CD8-positive, alpha-beta memory T cell (primary cell): ENCODE data around the gene CEND1. TPM values are rescaled to one million over a fixed set of nuclear protein-coding genes. Genes with fewer than 3 reads are reported as not detected.

Experiments
- CTCF ChIA-PET: fragments of 350-600 bp; sonication (Branson Sonifier 250); formaldehyde crosslinking; loops from one replicate; lab custom pipeline; 2021; ENCODE audit warnings: antibody characterized with exemption; lab: Charles Lee
- POLR2A ChIA-PET: fragments of 350-600 bp; sonication (Branson Sonifier 250); formaldehyde crosslinking; loops from one replicate; lab custom pipeline; 2021; ENCODE audit warnings: antibody characterized with exemption; lab: Charles Lee
- DNase-seq, 5 donors: peaks; one replicate each; pipeline versions ENCODE4 v3.0.0 to v3.0.0-alpha.2; 2020 to 2022; ENCODE audit warnings: mixed read lengths in 1 of 5
- H3K27ac ChIP-seq: one replicate; pipeline ENCODE4 v1.7.0; 2013; ENCODE audit warnings: low read depth, mild to moderate bottlenecking, low read length, moderate library complexity
- H3K27me3 ChIP-seq: 2 replicates; pipeline ENCODE4 v1.7.0; 2013; ENCODE audit warnings: low read length, mild to moderate bottlenecking; ENCODE audit not compliant: insufficient read depth, poor library complexity, severe bottlenecking
- H3K36me3 ChIP-seq: 2 replicates; pipeline ENCODE4 v1.7.0; 2013; ENCODE audit warnings: mild to moderate bottlenecking, low read length, moderate library complexity; ENCODE audit not compliant: insufficient read depth
- H3K4me1 ChIP-seq: 2 replicates; pipeline ENCODE4 v1.7.0; 2013; ENCODE audit warnings: mild to moderate bottlenecking, low read length, moderate library complexity; ENCODE audit not compliant: insufficient read depth
- H3K4me3 ChIP-seq: 2 replicates; pipeline ENCODE4 v1.7.0; 2013; ENCODE audit warnings: mild to moderate bottlenecking, low read length
- H3K9me3 ChIP-seq: 2 replicates; pipeline ENCODE4 v1.7.0; 2013; ENCODE audit warnings: mild to moderate bottlenecking, low read length
- H3K27ac Mint-ChIP-seq, 8 donors: one replicate each; pipeline ENCODE4 v1.8.0; 2020 to 2021; ENCODE audit warnings: mixed read lengths in 8 of 8, mild to moderate bottlenecking in 6 of 8, inconsistent platforms in 3 of 8, moderate library complexity in 3 of 8
- H3K27me3 Mint-ChIP-seq, 2 donors: one replicate each; pipeline ENCODE4 v1.8.0; 2020 to 2021; ENCODE audit warnings: mixed read lengths in 2 of 2, mild to moderate bottlenecking in 1 of 2, moderate library complexity in 1 of 2
- H3K36me3 Mint-ChIP-seq, 3 donors: one replicate each; pipeline ENCODE4 v1.8.0; 2020 to 2021; ENCODE audit warnings: mixed read lengths in 3 of 3, inconsistent platforms in 1 of 3, mild to moderate bottlenecking in 1 of 3
- H3K4me1 Mint-ChIP-seq, 3 donors: one replicate each; pipeline ENCODE4 v1.8.0; 2020 to 2021; ENCODE audit warnings: mixed read lengths in 3 of 3, inconsistent platforms in 1 of 3, mild to moderate bottlenecking in 1 of 3
- H3K4me3 Mint-ChIP-seq, 7 donors: one replicate each; pipeline ENCODE4 v1.8.0; 2020 to 2021; ENCODE audit warnings: mixed read lengths in 7 of 7, mild to moderate bottlenecking in 6 of 7, moderate library complexity in 4 of 7, inconsistent platforms in 2 of 7
- H3K9me3 Mint-ChIP-seq, 5 donors: one replicate each; pipeline ENCODE4 v1.8.0; 2020 to 2022; ENCODE audit warnings: mixed read lengths in 5 of 5, mild to moderate bottlenecking in 3 of 5, moderate library complexity in 2 of 5, inconsistent platforms in 1 of 5
- polyA plus RNA-seq: library from polyadenylated mRNA; unstranded; fragments of 300-500 nt; fragmentation: Illumina TruSeq; gene quantifications from one replicate; pipeline ENCODE4 v1.2.3, GENCODE V29; 2021
- total RNA-seq, 2 experiments: library from RNA; stranded (reverse); gene quantifications; one replicate each; pipeline ENCODE4 v1.2.3, GENCODE V29; 2021

The CEND1 gene
- total and polyA plus RNA-seq, 3 experiments from 2014 or later = 0.13 to 2.6 (median 2.1) TPM

- peak overlapping the region in 4 of 8 donors; percentile 38 to 84 (median 56) for H3K27ac Mint-ChIP-seq
- no peaks in the 10 kb centered on the region for H3K36me3 ChIP-seq
- DNase-seq = no peak
- peaks cover 1% of the 10 kb centered on the region for H3K27me3 ChIP-seq
- no peaks in the 10 kb centered on the region for H3K9me3 ChIP-seq
- H3K4me3 Mint-ChIP-seq = peak overlapping the region in 6 of 7 donors; percentile 60 to 77 (median 74)
- peaks cover 28% of the 10 kb centered on the region for H3K4me1 ChIP-seq
- H3K36me3 Mint-ChIP-seq = peaks cover 0 to 23% (median 0%) of the 10 kb centered on the region in 3 donors
- H3K4me1 Mint-ChIP-seq = peaks cover 0 to 48% (median 7%) of the 10 kb centered on the region in 3 donors
- ChIA-PET CTCF (interaction anchor here (1.0 to 1.1 kb wide), 2 partner anchors 8 to 24 kb away, joined by 3 read pairs; partner anchors contain the start of gene TSPAN4), POLR2A (interaction anchor here (0.7 to 1.3 kb wide), 2 partner anchors 8 to 17 kb away, joined by 3 to 6 read pairs; partner anchors contain the start of genes POLR2L and TSPAN4)
- no peaks in the 10 kb centered on the region for H3K9me3 Mint-ChIP-seq
- H3K27me3 Mint-ChIP-seq = peaks cover 0 to under 1% of the 10 kb centered on the region in 2 donors
- H3K27ac ChIP-seq = no peak overlapping the region
- no peak overlapping the region for H3K4me3 ChIP-seq
Measured at GRCh38 chr11:834371-835316, 44.8 kb upstream of the CEND1 start.

- POLR2A ChIA-PET = interaction anchor here (0.7 to 1.3 kb wide), 2 partner anchors 9 to 17 kb away, joined by 3 to 6 read pairs; partner anchors contain the start of genes POLR2L and TSPAN4
- H3K27me3 Mint-ChIP-seq = peaks cover 0 to 9% of the 10 kb centered on the region in 2 donors
Measured at GRCh38 chr11:833849-834311, 44.0 kb upstream of the CEND1 start.

GRCh38 chr11:833114-833791 is 43.4 kb upstream of the CEND1 start:
- Mint-ChIP-seq H3K36me3 (peaks cover 0 to 10% (median 0%) of the 10 kb centered on the region in 3 donors), H3K27ac (no peak overlapping the region), H3K4me1 (peaks cover 0 to 59% (median 10%) of the 10 kb centered on the region in 3 donors), H3K27me3 (peaks cover 3 to 11% of the 10 kb centered on the region in 2 donors), H3K9me3 (no peaks in the 10 kb centered on the region), H3K4me3 (peak overlapping the region; percentile 41 to 87 (median 72))
- ChIA-PET POLR2A (interaction anchor here (0.7 to 1.3 kb wide), 3 partner anchors 9 to 24 kb away, joined by 3 to 6 read pairs (median 5); partner anchors contain the start of genes POLR2L, RPLP2 and TSPAN4), CTCF (interaction anchor here (1.1 kb wide), 1 partner anchor 9 kb away, joined by 6 read pairs; the partner anchor contains the start of genes POLR2L and TSPAN4)
- no peaks in the 10 kb centered on the region for H3K36me3 ChIP-seq
- DNase-seq = peak in 1 of 5 donors; percentile 51
- peak overlapping the region; percentile 34 for H3K4me3 ChIP-seq
- H3K27me3 ChIP-seq = peaks cover 11% of the 10 kb centered on the region
- peaks cover 35% of the 10 kb centered on the region for H3K4me1 ChIP-seq
- H3K9me3 ChIP-seq = no peaks in the 10 kb centered on the region
- H3K27ac ChIP-seq = peak overlapping the region; percentile 59

More at GRCh38 chr11:833849-834311, 44.0 kb upstream of the CEND1 start:
- H3K4me3 ChIP-seq = no peak overlapping the region
- Mint-ChIP-seq H3K4me1 (peaks cover 0 to 56% (median 10%) of the 10 kb centered on the region in 3 donors), H3K36me3 (peaks cover 0 to 15% (median 0%) of the 10 kb centered on the region in 3 donors), H3K4me3 (peak overlapping the region; percentile 41 to 87 (median 72)), H3K27ac (peak overlapping the region in 5 of 8 donors; percentile 38 to 84 (median 47)), H3K9me3 (no peaks in the 10 kb centered on the region)
- peak overlapping the region; percentile 59 for H3K27ac ChIP-seq
- no peaks in the 10 kb centered on the region for H3K9me3 ChIP-seq
- no peak for DNase-seq
- CTCF ChIA-PET = interaction anchor here (1.0 kb wide), 1 partner anchor 9 kb away, joined by 3 read pairs; the partner anchor contains the start of gene TSPAN4
- no peaks in the 10 kb centered on the region for H3K36me3 ChIP-seq
- H3K27me3 ChIP-seq = peaks cover 8% of the 10 kb centered on the region
- peaks cover 35% of the 10 kb centered on the region for H3K4me1 ChIP-seq

- peak within 1 kb of the TSS in 3 of 8 donors; percentile 52 to 84 (median 66) for H3K27ac Mint-ChIP-seq
- Histone ChIP-seq H3K4me1 (peaks cover 40% of the 10 kb centered on the region), H3K4me3 (peak within 1 kb of the TSS; percentile 34), H3K36me3 (no peaks in the 10 kb centered on the region), H3K27me3 (peaks cover 18% of the 10 kb centered on the region), H3K27ac (peak within 1 kb of the TSS; percentile 59), H3K9me3 (no peaks in the 10 kb centered on the region)
- H3K4me3 Mint-ChIP-seq = peak within 1 kb of the TSS; percentile 63 to 87 (median 72)
- H3K4me1 Mint-ChIP-seq = peaks cover 0 to 61% (median 12%) of the 10 kb centered on the region in 3 donors
- CTCF ChIA-PET = interaction anchor here (0.7 to 1.3 kb wide), 3 partner anchors 10 to 16 kb away, joined by 3 to 6 read pairs (median 4); partner anchors contain the start of genes POLR2L and TSPAN4
- no peaks in the 10 kb centered on the region for H3K9me3 Mint-ChIP-seq
- POLR2A ChIA-PET = interaction anchor here (0.5 to 3.3 kb wide), 5 partner anchors 10 to 137 kb away, joined by 3 to 16 read pairs (median 5); partner anchors contain the start of genes PNPLA2, RPLP2 and TMEM80
- peak in 3 of 5 donors; percentile 44 to 63 (median 44) for DNase-seq
- peaks cover 0 to 5% (median 0%) of the 10 kb centered on the region in 3 donors for H3K36me3 Mint-ChIP-seq
- peaks cover 3 to 17% of the 10 kb centered on the region in 2 donors for H3K27me3 Mint-ChIP-seq
Measured at GRCh38 chr11:832529-833113, 42.7 kb upstream of the CEND1 start, which contains the start of gene CD151. Gene CD151, plus strand, starts transcription at chr11:832952. Its CDS starts 3,118 bp downstream, at chr11:836070.

- Histone ChIP-seq H3K27ac (peak overlapping the region; percentile 38), H3K4me3 (peak overlapping the region; percentile 19), H3K27me3 (peaks cover 20% of the 10 kb centered on the region), H3K36me3 (no peaks in the 10 kb centered on the region), H3K9me3 (no peaks in the 10 kb centered on the region), H3K4me1 (peaks cover 44% of the 10 kb centered on the region)
- Mint-ChIP-seq H3K27me3 (peaks cover 4 to 19% of the 10 kb centered on the region in 2 donors), H3K9me3 (no peaks in the 10 kb centered on the region), H3K36me3 (peaks cover 0 to 2% (median 0%) of the 10 kb centered on the region in 3 donors), H3K27ac (peak overlapping the region in 1 of 8 donors; percentile 52), H3K4me1 (peaks cover 0 to 64% (median 14%) of the 10 kb centered on the region in 3 donors), H3K4me3 (peak overlapping the region; percentile 33 to 67 (median 54))
- ChIA-PET CTCF (interaction anchor here (0.7 to 1.4 kb wide), 4 partner anchors 9 to 16 kb away, joined by 3 to 6 read pairs (median 4); partner anchors contain the start of genes POLR2L and TSPAN4), POLR2A (interaction anchor here (0.5 to 3.3 kb wide), 6 partner anchors 9 to 137 kb away, joined by 3 to 16 read pairs (median 5); partner anchors contain the start of genes PNPLA2, RPLP2, TMEM80 and TSPAN4)
- no peak for DNase-seq
Measured at GRCh38 chr11:831961-832528, 42.2 kb upstream of the CEND1 start.

GRCh38 chr11:831118-831864 is 41.4 kb upstream of the CEND1 start:
- H3K27ac ChIP-seq = no peak overlapping the region
- Mint-ChIP-seq H3K36me3 (no peaks in the 10 kb centered on the region), H3K9me3 (no peaks in the 10 kb centered on the region), H3K4me1 (peaks cover 4 to 70% (median 18%) of the 10 kb centered on the region in 3 donors), H3K27ac (peak overlapping the region in 1 of 8 donors; percentile 52), H3K4me3 (peak overlapping the region; percentile 33 to 74 (median 54)), H3K27me3 (peaks cover 7 to 19% of the 10 kb centered on the region in 2 donors)
- ChIA-PET POLR2A (interaction anchor here (0.9 to 3.3 kb wide), 5 partner anchors 9 to 27 kb away, joined by 3 to 16 read pairs (median 5); partner anchors contain the start of genes PNPLA2 and TSPAN4), CTCF (interaction anchor here (0.7 to 1.9 kb wide), 4 partner anchors 9 to 17 kb away, joined by 3 to 7 read pairs (median 4); partner anchors contain the start of gene PNPLA2)
- no peaks in the 10 kb centered on the region for H3K9me3 ChIP-seq
- DNase-seq = no peak
- H3K36me3 ChIP-seq = no peaks in the 10 kb centered on the region
- H3K4me3 ChIP-seq = no peak overlapping the region
- H3K4me1 ChIP-seq = peaks cover 47% of the 10 kb centered on the region
- peaks cover 20% of the 10 kb centered on the region for H3K27me3 ChIP-seq
